ENCODE results near the gene PTCHD1.

Gene PTCHD1

DNA sequence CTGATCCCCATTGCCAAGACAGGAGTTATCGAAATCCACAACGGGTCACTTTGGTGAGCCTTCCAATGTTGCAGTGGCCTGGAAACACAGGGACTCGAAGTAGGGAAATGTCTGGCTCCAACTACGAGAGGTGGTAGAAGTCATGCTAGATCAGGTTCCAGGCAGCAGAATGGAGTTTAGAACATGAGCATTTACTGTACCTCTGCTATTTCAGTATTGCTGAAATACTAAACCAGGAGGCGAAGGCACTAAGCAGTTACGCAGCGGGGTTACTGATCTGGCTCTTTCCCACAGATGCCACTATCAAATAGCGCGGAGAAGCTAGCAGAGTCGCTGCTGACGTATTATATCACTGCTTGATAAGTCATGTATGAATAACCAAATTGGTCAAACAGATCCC, 56.3 kb downstream of the PTCHD1 start:
- no peak for TF ChIP-seq MYC (IDR thresholded peaks at IDR 0.05; ENCODE audit: low read depth, low read length)
- TF ChIP-seq CTCF (IDR thresholded peaks at IDR 0.05; ENCODE audit: low read depth, low read length): no peak
- TF ChIP-seq POLR2A (IDR thresholded peaks at IDR 0.05; ENCODE audit: extremely low read depth, insufficient read length): no peak
- TF ChIP-seq MAX (IDR thresholded peaks at IDR 0.05; ENCODE audit: low read depth, low read length): no peak
- no peak for DNase-seq (ENCODE audit: low read depth)
- no peak overlapping the region for H3K4me3 ChIP-seq (ENCODE audit: low read depth, low read length)

GRCh38 chrX:23392195-23392594, 57.5 kb downstream of the PTCHD1 start:
- H3K4me3 ChIP-seq (ENCODE audit: low read depth, low read length): no peak overlapping the region
- TF ChIP-seq CTCF (IDR thresholded peaks at IDR 0.05; ENCODE audit: low read depth, low read length) (no peak), MYC (IDR thresholded peaks at IDR 0.05; ENCODE audit: low read depth, low read length) (no peak), POLR2A (IDR thresholded peaks at IDR 0.05; ENCODE audit: extremely low read depth, insufficient read length) (no peak)
- DNase-seq (ENCODE audit: low read depth): no peak

GRCh38 chrX:23394421-23394820, 59.8 kb downstream of the PTCHD1 start:
- TF ChIP-seq CTCF (IDR thresholded peaks at IDR 0.05; ENCODE audit: low read depth, low read length) (no peak), MAX (IDR thresholded peaks at IDR 0.05; ENCODE audit: low read depth, low read length) (no peak), POLR2A (IDR thresholded peaks at IDR 0.05; ENCODE audit: extremely low read depth, insufficient read length) (no peak), MYC (IDR thresholded peaks at IDR 0.05; ENCODE audit: low read depth, low read length) (no peak)
- DNase-seq (ENCODE audit: low read depth): no peak
- no peak overlapping the region for H3K4me3 ChIP-seq (ENCODE audit: low read depth, low read length)

- DNase-seq (ENCODE audit: low read depth): no peak
- H3K4me3 ChIP-seq (ENCODE audit: low read depth, low read length): no peak overlapping the region
- TF ChIP-seq MAX (IDR thresholded peaks at IDR 0.05; ENCODE audit: low read depth, low read length): no peak
- no peak for TF ChIP-seq MYC (IDR thresholded peaks at IDR 0.05; ENCODE audit: low read depth, low read length)
- TF ChIP-seq CTCF (IDR thresholded peaks at IDR 0.05; ENCODE audit: low read depth, low read length): no peak
- no peak for TF ChIP-seq POLR2A (IDR thresholded peaks at IDR 0.05; ENCODE audit: extremely low read depth, insufficient read length)
Observed at GRCh38 chrX:23396263-23396662, 61.6 kb downstream of the PTCHD1 start.

DNA sequence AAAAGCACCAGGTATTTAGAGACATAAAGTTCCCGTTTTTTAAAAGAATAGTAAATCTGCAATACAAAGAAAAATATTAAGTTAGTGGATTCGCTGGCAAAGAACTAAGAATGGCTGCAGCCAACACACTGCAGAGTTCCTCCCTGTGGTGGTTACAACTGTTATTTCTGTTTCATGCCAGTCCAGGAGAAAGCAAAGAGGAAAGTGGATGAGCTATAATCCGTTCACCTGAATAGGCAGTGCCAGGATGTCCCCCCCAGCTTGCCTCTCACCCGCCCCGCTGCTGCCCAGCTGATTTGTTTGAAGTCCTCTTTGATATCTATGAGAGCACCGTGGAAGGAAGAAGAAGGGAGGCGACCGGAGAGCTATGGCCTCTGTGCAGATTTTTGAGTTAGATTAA, 63.9 kb downstream of the PTCHD1 start:
- DNase-seq (ENCODE audit: low read depth): no peak

More for the DNA sequence above, 63.9 kb downstream of the PTCHD1 start:
- TF ChIP-seq MAX (IDR thresholded peaks at IDR 0.05; ENCODE audit: low read depth, low read length) (no peak), CTCF (IDR thresholded peaks at IDR 0.05; ENCODE audit: low read depth, low read length) (no peak), POLR2A (IDR thresholded peaks at IDR 0.05; ENCODE audit: extremely low read depth, insufficient read length) (no peak), MYC (IDR thresholded peaks at IDR 0.05; ENCODE audit: low read depth, low read length) (no peak)
- no peak overlapping the region for H3K4me3 ChIP-seq (ENCODE audit: low read depth, low read length)
